ENCODE measurements around the gene EDDM3A.
"Not testable (repeated sequence)": the region's sequence is repeated elsewhere in the genome, so short reads cannot be mapped to it uniquely, and the experiment has no call there.

Gene EDDM3A

DNA sequence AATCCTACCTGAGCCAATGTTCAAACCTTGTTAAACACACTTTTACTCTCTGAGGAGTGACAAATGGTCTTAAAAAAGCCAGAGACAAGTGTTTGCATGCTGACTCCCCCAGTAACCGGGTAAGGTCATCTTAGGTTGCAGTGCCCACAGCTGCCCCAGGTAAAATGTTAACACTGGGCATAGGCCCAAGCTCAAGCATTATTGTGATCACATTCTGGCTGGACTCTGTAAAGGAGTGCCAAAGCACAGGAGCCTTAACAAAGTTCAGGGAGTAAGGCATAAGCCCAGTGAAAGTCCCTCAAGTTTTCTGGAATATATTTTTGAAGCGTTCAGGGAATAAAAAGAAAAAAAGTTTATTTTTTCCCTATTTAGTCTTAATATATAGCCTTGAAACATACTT lies 8.6 kb downstream of the EDDM3A start:
- Histone ChIP-seq H3K4me2 (ENCODE audit: low read length) (no peak overlapping the region), H3K4me1 (ENCODE audit: control insufficient read depth, low read length) (no peaks in the 10 kb centered on the region), H3K4me3 (ENCODE audit: low read length) (no peak overlapping the region), H3K79me2 (ENCODE audit: control insufficient read depth, low read length) (no peaks in the 10 kb centered on the region), H3K36me3 (ENCODE audit: control insufficient read depth, low read length) (no peaks in the 10 kb centered on the region), H4K20me1 (ENCODE audit: control insufficient read depth, insufficient read depth, low read depth, low read length) (no peaks in the 10 kb centered on the region), H3K9me3 (ENCODE audit: control insufficient read depth, insufficient read depth, low read length) (peaks cover 6% of the 10 kb centered on the region; the same call in 1 of the 2 replicates), H3K27me3 (ENCODE audit: control insufficient read depth, low read length) (no peaks in the 10 kb centered on the region), H3K9me2 (replicated peaks; ENCODE audit: control insufficient read depth, low read length) (no peaks in the 10 kb centered on the region), H3F3A (ENCODE audit: control insufficient read depth, insufficient read depth) (no peaks in the 10 kb centered on the region), H3K27ac (ENCODE audit: low read depth, low read length) (no peak overlapping the region)
- TF ChIP-seq, protein P1, sequence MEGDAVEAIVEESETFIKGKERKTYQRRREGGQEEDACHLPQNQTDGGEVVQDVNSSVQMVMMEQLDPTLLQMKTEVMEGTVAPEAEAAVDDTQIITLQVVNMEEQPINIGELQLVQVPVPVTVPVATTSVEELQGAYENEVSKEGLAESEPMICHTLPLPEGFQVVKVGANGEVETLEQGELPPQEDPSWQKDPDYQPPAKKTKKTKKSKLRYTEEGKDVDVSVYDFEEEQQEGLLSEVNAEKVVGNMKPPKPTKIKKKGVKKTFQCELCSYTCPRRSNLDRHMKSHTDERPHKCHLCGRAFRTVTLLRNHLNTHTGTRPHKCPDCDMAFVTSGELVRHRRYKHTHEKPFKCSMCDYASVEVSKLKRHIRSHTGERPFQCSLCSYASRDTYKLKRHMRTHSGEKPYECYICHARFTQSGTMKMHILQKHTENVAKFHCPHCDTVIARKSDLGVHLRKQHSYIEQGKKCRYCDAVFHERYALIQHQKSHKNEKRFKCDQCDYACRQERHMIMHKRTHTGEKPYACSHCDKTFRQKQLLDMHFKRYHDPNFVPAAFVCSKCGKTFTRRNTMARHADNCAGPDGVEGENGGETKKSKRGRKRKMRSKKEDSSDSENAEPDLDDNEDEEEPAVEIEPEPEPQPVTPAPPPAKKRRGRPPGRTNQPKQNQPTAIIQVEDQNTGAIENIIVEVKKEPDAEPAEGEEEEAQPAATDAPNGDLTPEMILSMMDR (IDR thresholded peaks at IDR 0.05; ENCODE audit: low read depth, low read length, poor library complexity, severe bottlenecking): no peak
- TF ChIP-seq EZH2phosphoT487 (IDR thresholded peaks at IDR 0.05; ENCODE audit: borderline replicate concordance, low read length): no peak

DNA sequence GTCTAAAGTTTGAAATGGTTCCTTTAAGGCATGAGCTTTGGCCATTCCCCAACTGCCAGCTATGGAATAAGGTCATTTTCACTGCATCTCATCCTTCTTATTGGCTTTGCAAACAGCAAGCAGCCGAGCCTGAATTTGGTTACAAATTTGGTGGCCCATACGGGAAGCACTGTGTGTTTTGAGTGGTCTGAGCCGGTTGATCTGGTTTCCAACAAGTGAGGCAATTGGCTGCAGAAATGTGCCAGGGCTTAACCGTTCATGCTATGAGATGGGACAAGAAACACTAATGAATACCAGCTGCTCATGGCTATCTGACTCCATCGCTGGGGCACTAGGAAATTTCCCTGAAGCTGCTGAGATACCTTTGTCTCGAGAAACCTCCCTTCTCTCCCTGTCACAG lies 9.3 kb downstream of the EDDM3A start:
- no peaks in the 10 kb centered on the region for H4K20me1 ChIP-seq (ENCODE audit: control insufficient read depth, insufficient read depth, low read depth, low read length)
- no peak overlapping the region for H3K27ac ChIP-seq (ENCODE audit: low read depth, low read length)
- H3K36me3 ChIP-seq (ENCODE audit: control insufficient read depth, low read length): no peaks in the 10 kb centered on the region
- peaks cover 6% of the 10 kb centered on the region; the same call in 1 of the 2 replicates for H3K9me3 ChIP-seq (ENCODE audit: control insufficient read depth, insufficient read depth, low read length)
- H3K27me3 ChIP-seq (ENCODE audit: control insufficient read depth, low read length): no peaks in the 10 kb centered on the region
- H3K4me3 ChIP-seq (ENCODE audit: low read length): no peak overlapping the region
- no peaks in the 10 kb centered on the region for H3K4me1 ChIP-seq (ENCODE audit: control insufficient read depth, low read length)
- H3K4me2 ChIP-seq (ENCODE audit: low read length): no peak overlapping the region
- no peaks in the 10 kb centered on the region for H3K79me2 ChIP-seq (ENCODE audit: control insufficient read depth, low read length)
- no peaks in the 10 kb centered on the region for H3K9me2 ChIP-seq (replicated peaks; ENCODE audit: control insufficient read depth, low read length)
- TF ChIP-seq, protein P1 (IDR thresholded peaks at IDR 0.05; ENCODE audit: low read depth, low read length, poor library complexity, severe bottlenecking): no peak
- TF ChIP-seq EZH2phosphoT487 (IDR thresholded peaks at IDR 0.05; ENCODE audit: borderline replicate concordance, low read length): no peak
- no peaks in the 10 kb centered on the region for H3F3A ChIP-seq (ENCODE audit: control insufficient read depth, insufficient read depth)

DNA sequence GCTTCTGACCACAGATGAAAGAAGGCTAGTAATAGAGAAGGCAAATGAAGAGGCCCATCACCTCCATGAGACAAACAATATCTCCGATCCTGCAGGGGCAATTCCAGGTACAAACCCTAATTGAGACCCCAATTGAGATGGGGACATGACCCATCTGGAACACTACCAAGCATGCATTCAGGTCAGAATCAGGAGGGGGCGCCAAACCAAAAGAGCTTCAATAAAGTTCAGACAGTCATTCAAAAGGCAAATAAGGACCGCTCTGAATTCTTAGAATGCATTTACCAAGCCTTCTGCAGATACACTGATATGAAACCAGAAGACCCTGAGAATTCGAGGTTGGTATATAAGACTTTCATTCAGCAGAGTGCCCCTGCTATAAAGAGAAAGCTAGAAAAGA lies 12.3 kb downstream of the EDDM3A start:
- H3F3A ChIP-seq (ENCODE audit: control insufficient read depth, insufficient read depth): no peaks in the 10 kb centered on the region
- no peak overlapping the region for H3K4me2 ChIP-seq (ENCODE audit: low read length)
- no peaks in the 10 kb centered on the region for H3K9me3 ChIP-seq (ENCODE audit: control insufficient read depth, insufficient read depth, low read length)

DNA sequence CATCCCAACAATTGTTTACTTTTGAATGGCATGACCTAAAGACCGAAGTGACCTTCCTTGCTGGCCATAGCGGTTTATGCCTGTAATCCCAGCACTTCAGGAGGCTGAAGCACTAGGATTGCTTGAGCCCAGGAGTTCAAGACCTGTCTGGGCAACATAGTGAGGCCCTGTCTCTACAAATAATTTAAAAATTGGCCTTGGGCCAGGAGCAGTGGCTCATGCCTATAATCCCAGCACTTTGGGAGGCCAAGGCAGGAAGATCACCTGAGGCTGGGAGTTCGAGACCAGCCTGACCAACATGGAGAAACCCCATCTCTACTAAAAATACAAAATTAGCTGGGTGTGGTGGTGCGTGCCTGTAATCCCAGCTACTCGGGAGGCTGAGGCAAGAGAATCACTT lies 13.8 kb downstream of the EDDM3A start:
- H3K36me3 ChIP-seq (ENCODE audit: control insufficient read depth, low read length); H3K79me2 ChIP-seq (ENCODE audit: control insufficient read depth, low read length); H3K27me3 ChIP-seq (ENCODE audit: control insufficient read depth, low read length); H3K27ac ChIP-seq (ENCODE audit: low read depth, low read length); H3K4me1 ChIP-seq (ENCODE audit: control insufficient read depth, low read length); H3K4me2 ChIP-seq (ENCODE audit: low read length); H3F3A ChIP-seq (ENCODE audit: control insufficient read depth, insufficient read depth); H3K9me3 ChIP-seq (ENCODE audit: control insufficient read depth, insufficient read depth, low read length); H3K9me2 ChIP-seq (replicated peaks; ENCODE audit: control insufficient read depth, low read length); H3K4me3 ChIP-seq (ENCODE audit: low read length); H4K20me1 ChIP-seq (ENCODE audit: control insufficient read depth, insufficient read depth, low read depth, low read length): not testable (repeated sequence)

More for the DNA sequence above, 12.3 kb downstream of the EDDM3A start:
- no peaks in the 10 kb centered on the region for H3K9me2 ChIP-seq (replicated peaks; ENCODE audit: control insufficient read depth, low read length)
- no peaks in the 10 kb centered on the region for H4K20me1 ChIP-seq (ENCODE audit: control insufficient read depth, insufficient read depth, low read depth, low read length)
- no peaks in the 10 kb centered on the region for H3K79me2 ChIP-seq (ENCODE audit: control insufficient read depth, low read length)
- no peak overlapping the region for H3K4me3 ChIP-seq (ENCODE audit: low read length)
- TF ChIP-seq EZH2phosphoT487 (IDR thresholded peaks at IDR 0.05; ENCODE audit: borderline replicate concordance, low read length): no peak
- TF ChIP-seq, protein P1 (IDR thresholded peaks at IDR 0.05; ENCODE audit: low read depth, low read length, poor library complexity, severe bottlenecking): peak; percentile 59
- no peaks in the 10 kb centered on the region for H3K36me3 ChIP-seq (ENCODE audit: control insufficient read depth, low read length)
- H3K27ac ChIP-seq (ENCODE audit: low read depth, low read length): no peak overlapping the region
- H3K4me1 ChIP-seq (ENCODE audit: control insufficient read depth, low read length): no peaks in the 10 kb centered on the region
- H3K27me3 ChIP-seq (ENCODE audit: control insufficient read depth, low read length): no peaks in the 10 kb centered on the region
